Uterus (tissue), 4 donors: ENCODE measurements around the gene ELF2. TPM values are rescaled to one million over a fixed set of nuclear protein-coding genes. Genes with fewer than 3 reads are reported as not detected.
"Not testable (repeated sequence)": the region's sequence is repeated elsewhere in the genome, so short reads cannot be mapped to it uniquely, and the experiment has no call there.

Source experiments
- DNase-seq, 2 donors: peaks; one replicate each; pipeline ENCODE4 v3.0.0-alpha.2; 2019 to 2020
- H3K27ac ChIP-seq, 2 donors: fragments of 200-600 bp; sonication (generic); 1 replicate in 1 of 2; 2 replicates in 1 of 2; pipeline ENCODE4 v1.5.1; 2016 to 2018
- H3K27me3 ChIP-seq, 2 donors: fragments of 200-600 bp; sonication (generic); one replicate each; pipeline ENCODE4 v1.5.1; 2018 to 2019; ENCODE audit warnings: control low read depth in 1 of 2
- H3K36me3 ChIP-seq, 2 donors: fragments of 200-600 bp; sonication (generic); one replicate each; pipeline ENCODE4 v1.5.1; 2019; ENCODE audit warnings: control low read depth in 1 of 2
- H3K4me1 ChIP-seq, 2 donors: fragments of 200-600 bp; sonication (generic); one replicate each; pipeline ENCODE4 v1.5.1; 2018 to 2019; ENCODE audit warnings: control low read depth in 1 of 2
- H3K4me3 ChIP-seq, 2 donors: fragments of 200-600 bp; sonication (generic); 1 replicate in 1 of 2; 2 replicates in 1 of 2; pipeline ENCODE4 v1.5.1; 2018 to 2019; ENCODE audit warnings: mild to moderate bottlenecking in 1 of 2
- H3K9me3 ChIP-seq, 2 donors: fragments of 200-600 bp; sonication (generic); one replicate each; pipeline ENCODE4 v1.5.1; 2019; ENCODE audit warnings: control low read depth in 1 of 2
- POLR2A ChIP-seq, 2 donors: fragments of 450-650 bp; IDR thresholded peaks; one replicate each; pipeline ENCODE4 v1.6.1; 2016; ENCODE audit warnings: antibody characterized with exemption in 2 of 2, mild to moderate bottlenecking in 1 of 2, moderate library complexity in 1 of 2
- intact Hi-C: fragments of 100-400 bp; cut with DNase I; formaldehyde crosslinking; loops from one replicate; pipeline ENCODE4 v1.15.1; 2023; ENCODE audit warnings: low total_unique reads
- total RNA-seq, 4 donors: library from RNA; depleted of rRNA in 3 of 4; stranded (reverse); fragments of >200 nt in 3 of 4; gene quantifications; one replicate each; pipeline versions ENCODE4 v1.1.0 to v1.2.4, GENCODE V29; 2014 to 2023
- TF ChIP-seq, protein P1 (sequence below), 4 experiments: fragments of 200-600 bp in 2 of 4; fragments of 450-650 bp in 2 of 4; sonication (generic) in 2 of 4; IDR thresholded peaks; one replicate each; pipeline ENCODE4 v1.5.1; 2016 to 2019; ENCODE audit warnings: antibody characterized with exemption in 4 of 4, mild to moderate bottlenecking in 2 of 4, moderate library complexity in 1 of 4
- donor health status: DM: yes; HTN: yes; CAD: no.

ELF2 gene
- total RNA-seq, 4 donors from 2014 or later = 65.8 to 103 (median 86.0) TPM

DNA sequence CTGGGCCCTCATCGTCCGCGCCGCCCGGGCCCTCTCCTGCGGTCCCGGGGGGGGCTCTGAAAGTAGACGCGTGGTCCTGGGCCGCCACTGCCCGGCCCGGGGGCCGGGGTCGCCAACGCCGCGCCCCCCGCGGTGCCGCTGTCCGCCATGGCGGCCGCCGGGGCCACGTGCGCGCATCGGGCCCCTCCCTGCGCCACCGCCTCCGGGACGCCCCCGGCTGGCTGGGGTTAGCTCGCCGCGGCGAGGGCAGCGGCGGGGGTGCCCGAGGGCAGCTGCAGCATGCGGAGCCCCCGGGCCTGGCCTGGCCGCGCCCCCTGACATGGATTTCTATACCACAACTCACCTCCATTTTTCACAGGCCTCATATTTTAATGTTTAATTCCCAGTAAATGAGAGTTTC lies 61.8 kb downstream of the ELF2 start:
- no peaks in the 10 kb centered on the region for H3K9me3 ChIP-seq
- no peak for DNase-seq
- H3K36me3 ChIP-seq = no peaks in the 10 kb centered on the region
- intact Hi-C loops = no loop called here
- TF ChIP-seq, protein P1, sequence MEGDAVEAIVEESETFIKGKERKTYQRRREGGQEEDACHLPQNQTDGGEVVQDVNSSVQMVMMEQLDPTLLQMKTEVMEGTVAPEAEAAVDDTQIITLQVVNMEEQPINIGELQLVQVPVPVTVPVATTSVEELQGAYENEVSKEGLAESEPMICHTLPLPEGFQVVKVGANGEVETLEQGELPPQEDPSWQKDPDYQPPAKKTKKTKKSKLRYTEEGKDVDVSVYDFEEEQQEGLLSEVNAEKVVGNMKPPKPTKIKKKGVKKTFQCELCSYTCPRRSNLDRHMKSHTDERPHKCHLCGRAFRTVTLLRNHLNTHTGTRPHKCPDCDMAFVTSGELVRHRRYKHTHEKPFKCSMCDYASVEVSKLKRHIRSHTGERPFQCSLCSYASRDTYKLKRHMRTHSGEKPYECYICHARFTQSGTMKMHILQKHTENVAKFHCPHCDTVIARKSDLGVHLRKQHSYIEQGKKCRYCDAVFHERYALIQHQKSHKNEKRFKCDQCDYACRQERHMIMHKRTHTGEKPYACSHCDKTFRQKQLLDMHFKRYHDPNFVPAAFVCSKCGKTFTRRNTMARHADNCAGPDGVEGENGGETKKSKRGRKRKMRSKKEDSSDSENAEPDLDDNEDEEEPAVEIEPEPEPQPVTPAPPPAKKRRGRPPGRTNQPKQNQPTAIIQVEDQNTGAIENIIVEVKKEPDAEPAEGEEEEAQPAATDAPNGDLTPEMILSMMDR (IDR thresholded peaks at IDR 0.05) = no peak
- TF ChIP-seq POLR2A (IDR thresholded peaks at IDR 0.05) = no peak
- no peaks in the 10 kb centered on the region for H3K4me1 ChIP-seq
- no peak overlapping the region for H3K4me3 ChIP-seq
- no peak overlapping the region for H3K27ac ChIP-seq
- no peaks in the 10 kb centered on the region for H3K27me3 ChIP-seq

DNA sequence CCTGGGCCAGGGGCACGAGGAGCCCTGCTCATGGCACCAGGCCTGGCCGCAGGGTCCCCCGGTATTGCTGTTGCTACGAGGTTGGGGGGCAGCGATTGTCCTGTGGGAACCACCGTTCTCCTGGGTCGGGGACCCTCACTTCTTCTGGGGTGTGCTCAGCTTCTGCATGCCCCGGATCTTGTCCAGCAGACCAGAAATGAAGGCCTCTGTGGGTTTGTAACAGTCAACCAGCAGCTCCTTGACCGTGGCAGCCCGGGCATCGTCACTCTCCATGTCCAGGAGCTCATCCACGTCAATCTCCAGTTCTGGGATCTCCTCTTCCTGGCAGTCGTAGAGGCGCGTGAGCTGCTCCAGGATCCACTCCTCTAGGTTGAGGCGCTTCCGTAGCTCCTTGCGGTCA lies 62.2 kb downstream of the ELF2 start:
- DNase-seq, H3K36me3 ChIP-seq, H3K27me3 ChIP-seq, H3K4me3 ChIP-seq, intact Hi-C loops, H3K4me1 ChIP-seq, H3K27ac ChIP-seq, H3K9me3 ChIP-seq: not testable (repeated sequence)

DNA sequence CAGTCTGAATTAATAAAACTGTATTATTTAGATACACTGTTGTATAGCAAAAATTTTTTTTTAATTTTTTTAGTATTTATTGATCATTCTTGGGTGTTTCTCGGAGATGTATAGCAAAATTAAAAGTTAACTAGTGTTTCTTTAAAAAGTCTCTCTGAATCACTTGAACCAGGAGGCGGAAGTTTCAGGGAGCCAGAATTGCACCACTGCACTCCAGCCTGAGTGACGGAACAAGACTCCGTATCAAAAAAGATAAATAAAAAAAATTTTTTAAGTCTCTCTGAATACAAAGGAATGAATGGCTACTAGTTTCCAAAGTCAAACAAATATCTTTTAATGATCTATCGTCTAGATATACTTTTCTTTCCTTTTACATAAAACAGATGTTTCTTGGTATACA lies 64.4 kb downstream of the ELF2 start:
- no peak overlapping the region for H3K4me3 ChIP-seq
- no peaks in the 10 kb centered on the region for H3K36me3 ChIP-seq
- no peak overlapping the region for H3K27ac ChIP-seq
- H3K27me3 ChIP-seq = no peaks in the 10 kb centered on the region
- H3K4me1 ChIP-seq = no peaks in the 10 kb centered on the region
- intact Hi-C loops = no loop called here
- TF ChIP-seq, protein P1 (IDR thresholded peaks at IDR 0.05) = no peak
- TF ChIP-seq POLR2A (IDR thresholded peaks at IDR 0.05) = no peak
- no peak for DNase-seq
- H3K9me3 ChIP-seq = no peaks in the 10 kb centered on the region

DNA sequence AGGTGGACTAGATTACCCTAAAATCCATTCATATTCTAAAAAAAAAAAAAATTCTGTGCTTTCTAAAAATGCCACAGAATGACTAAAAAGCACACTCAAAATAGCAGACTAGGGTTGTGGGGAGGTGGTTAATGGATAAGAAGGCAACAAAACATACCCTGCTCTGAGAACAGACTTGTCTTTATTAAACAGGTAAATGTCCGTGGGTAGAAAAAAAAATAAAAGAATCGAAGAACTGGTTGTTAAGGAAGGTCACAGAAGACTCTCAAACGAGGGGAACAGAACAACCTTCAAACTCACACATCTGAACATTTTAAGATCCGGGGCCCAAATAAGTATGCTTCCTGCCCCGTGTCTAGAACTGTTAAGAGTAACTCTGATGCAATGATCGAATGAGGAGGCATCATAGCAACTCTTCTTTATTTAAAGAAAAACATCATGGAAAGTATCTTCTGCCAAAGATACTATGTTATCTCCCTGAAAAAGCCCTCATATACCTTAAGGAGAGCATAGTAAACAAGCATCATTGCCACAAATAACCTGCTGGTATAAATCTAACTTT lies 68.4 kb downstream of the ELF2 start:
- DNase-seq = no peak
- no peak for TF ChIP-seq POLR2A (IDR thresholded peaks at IDR 0.05)
- TF ChIP-seq, protein P1 (IDR thresholded peaks at IDR 0.05) = no peak
- H3K9me3 ChIP-seq = no peaks in the 10 kb centered on the region
- no peak overlapping the region for H3K4me3 ChIP-seq
- no peak overlapping the region for H3K27ac ChIP-seq
- H3K36me3 ChIP-seq = no peaks in the 10 kb centered on the region
- no peaks in the 10 kb centered on the region for H3K4me1 ChIP-seq
- intact Hi-C loops = no loop called here
- H3K27me3 ChIP-seq = no peaks in the 10 kb centered on the region

DNA sequence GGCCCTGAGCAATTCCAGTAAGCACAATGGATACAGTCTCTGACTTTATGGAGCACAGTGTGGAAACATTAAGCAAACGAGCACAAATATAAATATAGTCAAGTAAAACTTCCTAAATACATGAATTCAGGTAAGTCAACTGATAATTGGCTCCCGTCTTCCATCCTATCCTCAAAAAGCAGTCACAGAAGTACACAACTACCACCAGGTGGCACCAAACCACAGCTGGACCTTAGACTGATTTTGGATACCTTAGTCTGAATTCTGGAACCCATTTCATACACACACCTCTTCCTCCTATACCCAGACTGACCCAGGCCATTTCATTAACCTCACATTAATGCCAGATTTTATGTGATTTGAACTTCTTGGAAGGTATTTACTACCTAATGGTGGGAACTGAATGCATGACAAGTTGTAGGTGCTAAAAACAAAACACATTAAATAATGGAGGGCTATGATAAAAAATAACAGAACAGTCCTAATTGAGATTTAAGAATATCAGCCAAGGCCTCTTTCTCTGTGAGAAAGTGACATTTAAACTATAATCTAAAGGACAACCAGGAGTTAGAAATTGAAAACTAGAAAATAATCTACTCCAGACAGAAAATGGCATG lies 77.5 kb downstream of the ELF2 start:
- Histone ChIP-seq H3K36me3 (no peaks in the 10 kb centered on the region), H3K9me3 (no peaks in the 10 kb centered on the region), H3K27me3 (no peaks in the 10 kb centered on the region), H3K27ac (no peak overlapping the region), H3K4me1 (no peaks in the 10 kb centered on the region), H3K4me3 (no peak overlapping the region)
- intact Hi-C loops = loop anchor here (10.0 kb wide), 1 partner anchor 195 kb away; no protein-coding TSS in a partner anchor
- peak; percentile 60 to 70 for DNase-seq
- TF ChIP-seq, protein P1 (IDR thresholded peaks at IDR 0.05) = peak; percentile 73 to 81 (median 80)
- TF ChIP-seq POLR2A (IDR thresholded peaks at IDR 0.05) = no peak
